Lower leg skin (tissue), 4 donors: ENCODE measurements around the gene SUCLG1. TPM values are rescaled to one million over a fixed set of nuclear protein-coding genes. Genes with fewer than 3 reads are reported as not detected.

ENCODE experiments used
- DNase-seq, 2 donors: peaks; one replicate each; pipeline ENCODE4 v3.0.0-alpha.2; 2019; ENCODE audit warnings: low spot score in 2 of 2
- H3K4me3 ChIP-seq: fragments of 200-600 bp; sonication (generic); 2 replicates; pipeline ENCODE4 v1.5.1; 2017; ENCODE audit warnings: mild to moderate bottlenecking, low read depth; ENCODE audit not compliant: poor library complexity, severe bottlenecking
- POLR2A ChIP-seq, 2 donors: fragments of 450-650 bp; IDR thresholded peaks; one replicate each; pipeline ENCODE4 v1.6.1; 2016 to 2017; ENCODE audit warnings: antibody characterized with exemption in 2 of 2, mild to moderate bottlenecking in 1 of 2, moderate library complexity in 1 of 2
- whole genome bisulfite sequencing, 2 donors: methylation state at CpG; one replicate each; pipeline ENCODE4 v1.1.5; 2018; 5-methylcytosine and 5-hydroxymethylcytosine counted together
- intact Hi-C: fragments of 100-400 bp; cut with DNase I; formaldehyde crosslinking; loops from one replicate; pipeline ENCODE4 v1.15.0; 2023; ENCODE audit warnings: low total_unique reads
- total RNA-seq, 4 donors: library from RNA; depleted of rRNA; stranded (reverse); fragments of >200 nt; gene quantifications; one replicate each; pipeline ENCODE4 v1.1.0, GENCODE V29; 2016
- TF ChIP-seq, protein P1 (sequence below), 3 donors: fragments of 450-650 bp; IDR thresholded peaks; one replicate each; pipeline ENCODE4 v1.5.1; 2016; ENCODE audit warnings: antibody characterized with exemption in 3 of 3, mild to moderate bottlenecking in 3 of 3, moderate library complexity in 2 of 3

Gene SUCLG1
- total RNA-seq, 4 donors from 2014 or later: 47.7 to 83.8 (median 61.1) TPM

DNA sequence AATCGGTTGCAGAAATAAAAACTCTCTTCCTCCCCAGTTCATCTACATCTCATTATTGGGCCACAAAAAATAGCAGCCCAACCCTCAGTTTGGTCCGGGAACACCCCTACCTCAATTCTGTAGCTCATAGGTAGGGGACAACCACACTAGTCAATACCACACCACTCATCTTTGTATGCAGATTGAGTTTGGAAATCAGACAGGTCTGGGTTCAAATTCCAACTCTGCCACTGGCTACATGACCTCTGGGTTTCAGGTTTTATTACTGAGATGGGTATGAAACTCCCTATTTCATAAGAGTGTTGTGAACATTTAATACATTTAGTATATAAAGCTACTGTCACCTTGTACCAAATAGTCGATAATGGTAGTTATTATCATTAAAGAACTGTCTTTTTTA lies 2.2 kb upstream of the SUCLG1 start:
- WGBS, 2 donors: 90 to 93% methylated on average over 3 of the region's 3 CpGs
- intact Hi-C loops: no loop called here
- H3K4me3 ChIP-seq: no peak overlapping the region
- TF ChIP-seq, protein P1, sequence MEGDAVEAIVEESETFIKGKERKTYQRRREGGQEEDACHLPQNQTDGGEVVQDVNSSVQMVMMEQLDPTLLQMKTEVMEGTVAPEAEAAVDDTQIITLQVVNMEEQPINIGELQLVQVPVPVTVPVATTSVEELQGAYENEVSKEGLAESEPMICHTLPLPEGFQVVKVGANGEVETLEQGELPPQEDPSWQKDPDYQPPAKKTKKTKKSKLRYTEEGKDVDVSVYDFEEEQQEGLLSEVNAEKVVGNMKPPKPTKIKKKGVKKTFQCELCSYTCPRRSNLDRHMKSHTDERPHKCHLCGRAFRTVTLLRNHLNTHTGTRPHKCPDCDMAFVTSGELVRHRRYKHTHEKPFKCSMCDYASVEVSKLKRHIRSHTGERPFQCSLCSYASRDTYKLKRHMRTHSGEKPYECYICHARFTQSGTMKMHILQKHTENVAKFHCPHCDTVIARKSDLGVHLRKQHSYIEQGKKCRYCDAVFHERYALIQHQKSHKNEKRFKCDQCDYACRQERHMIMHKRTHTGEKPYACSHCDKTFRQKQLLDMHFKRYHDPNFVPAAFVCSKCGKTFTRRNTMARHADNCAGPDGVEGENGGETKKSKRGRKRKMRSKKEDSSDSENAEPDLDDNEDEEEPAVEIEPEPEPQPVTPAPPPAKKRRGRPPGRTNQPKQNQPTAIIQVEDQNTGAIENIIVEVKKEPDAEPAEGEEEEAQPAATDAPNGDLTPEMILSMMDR (IDR thresholded peaks at IDR 0.05): no peak
- no peak for TF ChIP-seq POLR2A (IDR thresholded peaks at IDR 0.05)
- no peak for DNase-seq

DNA sequence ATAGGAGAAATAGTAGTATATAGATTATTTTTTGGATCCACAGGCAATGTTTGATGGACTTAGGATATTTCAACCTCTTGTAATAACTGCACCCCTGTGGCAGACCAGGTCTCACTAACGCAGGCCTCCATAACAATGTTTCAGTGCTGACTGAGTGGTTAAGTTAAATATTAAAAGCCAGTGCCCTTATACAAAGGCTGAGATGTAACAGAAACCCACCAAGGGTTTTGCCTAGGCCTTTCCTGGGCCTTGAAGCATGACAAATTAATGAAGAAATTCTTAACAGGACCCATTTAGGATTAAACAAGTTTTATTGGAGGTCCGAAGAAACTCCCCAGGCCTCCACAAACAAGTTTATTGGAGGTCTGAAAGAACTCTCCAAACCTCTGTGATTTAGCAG lies 1.6 kb upstream of the SUCLG1 start:
- intact Hi-C loops: no loop called here
- no peak for TF ChIP-seq POLR2A (IDR thresholded peaks at IDR 0.05)
- TF ChIP-seq, protein P1 (IDR thresholded peaks at IDR 0.05): no peak
- no peak for DNase-seq
- H3K4me3 ChIP-seq: no peak overlapping the region
- WGBS, 2 donors: 89 to 93% methylated on average over 2 of the region's 2 CpGs

DNA sequence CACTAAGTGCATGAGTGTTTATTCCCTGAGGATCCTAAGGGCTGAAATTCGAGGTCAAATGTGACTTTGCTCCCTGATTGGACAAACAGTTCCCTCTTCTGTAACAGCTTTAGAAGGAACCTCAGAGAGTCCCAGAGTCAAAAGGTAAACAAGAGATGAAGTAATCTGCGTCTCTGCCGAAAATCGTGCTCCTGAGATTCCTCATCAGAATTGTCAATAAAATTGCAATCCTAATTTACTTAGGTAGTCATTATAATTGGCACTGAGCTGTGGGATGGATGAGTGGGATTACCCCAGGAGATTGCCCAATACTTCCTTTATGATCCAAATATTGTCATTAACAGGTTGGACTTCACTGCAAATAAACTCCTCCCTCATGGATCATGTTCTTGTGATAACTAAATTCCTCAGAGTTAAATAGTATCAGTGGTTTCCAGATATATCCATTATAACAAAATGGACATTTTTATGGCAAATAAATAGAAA lies 907 bp upstream of the SUCLG1 start:
- DNase-seq: no peak
- 15% methylated on average over 4 of the region's 4 CpGs for WGBS, 2 donors
- intact Hi-C loops: no loop called here
- TF ChIP-seq POLR2A (IDR thresholded peaks at IDR 0.05): no peak
- TF ChIP-seq, protein P1 (IDR thresholded peaks at IDR 0.05): no peak
- peak overlapping the region; percentile 100 for H3K4me3 ChIP-seq

DNA sequence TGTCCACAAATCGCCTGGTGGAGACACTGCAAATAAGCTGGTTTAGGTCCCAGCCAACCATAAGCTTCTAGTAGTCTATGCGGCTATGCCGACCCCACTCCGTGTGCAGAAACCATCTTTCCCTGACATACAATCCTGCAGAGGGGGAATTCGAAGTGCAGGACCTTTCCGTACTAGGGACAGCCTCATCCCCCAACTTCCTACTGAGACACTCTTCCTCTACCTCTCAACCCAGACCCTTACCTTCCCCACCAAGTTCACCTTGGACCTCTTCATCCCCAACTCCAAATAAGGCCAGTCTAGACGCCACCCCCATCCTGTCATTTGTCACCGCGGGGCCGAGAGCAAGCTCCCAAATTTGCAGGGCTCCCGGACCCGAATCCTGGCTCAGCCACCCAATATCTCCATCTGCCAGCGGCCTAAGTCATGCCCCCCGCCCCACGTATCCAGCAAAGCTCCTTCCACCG lies 496 bp downstream of the SUCLG1 start:
- TF ChIP-seq, protein P1 (IDR thresholded peaks at IDR 0.05): no peak
- TF ChIP-seq POLR2A (IDR thresholded peaks at IDR 0.05): no peak
- H3K4me3 ChIP-seq: peak overlapping the region; percentile 100
- WGBS, 2 donors: 0 to 2% methylated on average over 16 of the region's 16 CpGs
- intact Hi-C loops: no loop called here
- peak; percentile 16 to 89 for DNase-seq

DNA sequence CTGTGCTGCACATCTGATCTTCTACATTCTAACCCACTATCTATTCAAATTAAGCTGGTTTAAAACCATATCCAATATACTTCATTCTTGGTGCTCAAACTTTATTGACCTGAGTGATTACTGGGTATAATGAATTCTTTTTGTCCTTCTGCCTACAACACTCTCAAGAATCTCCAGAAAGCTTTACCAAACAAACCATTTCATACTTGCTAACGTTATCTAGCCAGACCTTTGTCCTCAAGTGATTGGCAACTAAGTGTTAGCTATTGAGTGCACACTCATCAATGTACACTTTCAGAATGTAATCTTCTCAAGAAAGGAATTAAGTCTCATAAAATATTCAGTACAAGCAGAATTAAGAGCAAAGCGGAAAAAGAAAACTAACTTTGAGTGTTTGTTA lies 1.4 kb downstream of the SUCLG1 start:
- intact Hi-C loops: no loop called here
- no peak for DNase-seq
- TF ChIP-seq POLR2A (IDR thresholded peaks at IDR 0.05): no peak
- TF ChIP-seq, protein P1 (IDR thresholded peaks at IDR 0.05): no peak
- H3K4me3 ChIP-seq: no peak overlapping the region
- 56 to 57% methylated on average over 2 of the region's 2 CpGs for WGBS, 2 donors

DNA sequence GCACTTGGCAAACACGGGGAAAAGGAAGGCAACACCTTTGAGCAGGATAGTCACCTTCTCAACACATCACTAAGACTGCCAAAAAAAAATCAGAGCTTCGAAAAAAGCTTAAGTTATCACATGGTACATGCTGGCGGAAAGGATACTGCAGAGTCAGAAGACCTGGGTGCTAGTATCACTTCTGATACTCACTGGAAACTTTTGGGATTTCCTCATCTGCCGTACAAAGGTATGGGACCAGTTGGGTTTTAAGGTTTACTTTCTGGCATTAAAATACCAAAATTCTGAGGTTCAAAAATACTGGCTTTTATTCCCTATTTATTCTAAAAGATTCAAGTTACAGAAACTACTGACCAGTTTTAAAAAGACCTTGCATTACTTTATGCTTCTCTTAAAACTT lies 2.9 kb downstream of the SUCLG1 start:
- no peak for DNase-seq
- intact Hi-C loops: no loop called here
- WGBS, 2 donors: 49 to 78% methylated on average over 4 of the region's 4 CpGs
- H3K4me3 ChIP-seq: no peak overlapping the region
- TF ChIP-seq, protein P1 (IDR thresholded peaks at IDR 0.05): no peak
- TF ChIP-seq POLR2A (IDR thresholded peaks at IDR 0.05): no peak
